NB4 (cell line): ENCODE results near the gene CC2D2B.

Experiments
- MYC ChIP-seq: IDR thresholded peaks from 2 replicates; pipeline ENCODE4 v1.6.1; 2011; ENCODE audit warnings: low read depth, low read length
- TF ChIP-seq, protein P1 (sequence below): IDR thresholded peaks from one replicate; pipeline ENCODE4 v1.5.1; 2012; ENCODE audit warnings: low read depth, low read length

DNA sequence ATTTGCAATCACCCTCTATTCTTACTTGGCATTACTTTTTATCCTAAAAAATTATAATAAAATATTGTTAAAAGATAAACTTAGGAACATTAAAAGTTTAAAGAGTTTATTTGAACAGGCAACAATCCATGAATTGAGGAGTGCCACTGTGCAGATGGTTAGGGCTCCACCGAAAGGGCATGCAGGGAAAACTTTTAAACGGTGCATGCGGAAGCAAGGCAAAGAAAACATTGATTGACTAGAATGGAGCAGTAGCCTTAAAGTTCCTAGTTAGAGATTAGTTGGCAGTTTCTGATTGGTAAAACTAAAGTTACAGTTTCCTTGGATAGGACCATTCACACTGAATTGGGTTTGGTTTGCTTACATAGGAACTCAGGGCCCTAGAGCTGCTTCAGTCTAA lies 17.3 kb downstream of the CC2D2B start:
- no peak for TF ChIP-seq MYC
- TF ChIP-seq, protein P1, sequence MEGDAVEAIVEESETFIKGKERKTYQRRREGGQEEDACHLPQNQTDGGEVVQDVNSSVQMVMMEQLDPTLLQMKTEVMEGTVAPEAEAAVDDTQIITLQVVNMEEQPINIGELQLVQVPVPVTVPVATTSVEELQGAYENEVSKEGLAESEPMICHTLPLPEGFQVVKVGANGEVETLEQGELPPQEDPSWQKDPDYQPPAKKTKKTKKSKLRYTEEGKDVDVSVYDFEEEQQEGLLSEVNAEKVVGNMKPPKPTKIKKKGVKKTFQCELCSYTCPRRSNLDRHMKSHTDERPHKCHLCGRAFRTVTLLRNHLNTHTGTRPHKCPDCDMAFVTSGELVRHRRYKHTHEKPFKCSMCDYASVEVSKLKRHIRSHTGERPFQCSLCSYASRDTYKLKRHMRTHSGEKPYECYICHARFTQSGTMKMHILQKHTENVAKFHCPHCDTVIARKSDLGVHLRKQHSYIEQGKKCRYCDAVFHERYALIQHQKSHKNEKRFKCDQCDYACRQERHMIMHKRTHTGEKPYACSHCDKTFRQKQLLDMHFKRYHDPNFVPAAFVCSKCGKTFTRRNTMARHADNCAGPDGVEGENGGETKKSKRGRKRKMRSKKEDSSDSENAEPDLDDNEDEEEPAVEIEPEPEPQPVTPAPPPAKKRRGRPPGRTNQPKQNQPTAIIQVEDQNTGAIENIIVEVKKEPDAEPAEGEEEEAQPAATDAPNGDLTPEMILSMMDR, result no peak
